CD4-positive, alpha-beta memory T cell (primary cell): Measurements from ENCODE around the gene FAF1. TPM values are rescaled to one million over a fixed set of nuclear protein-coding genes. Genes with fewer than 3 reads are reported as not detected.

ENCODE experiments used
- CTCF ChIA-PET: fragments of 350-600 bp; sonication (Branson Sonifier 250); formaldehyde crosslinking; loops from one replicate; lab custom pipeline; 2021; ENCODE audit warnings: inconsistent platforms; ENCODE audit not compliant: partially characterized antibody; lab: Charles Lee
- POLR2A ChIA-PET: fragments of 350-600 bp; sonication (Branson Sonifier 250); formaldehyde crosslinking; loops from one replicate; lab custom pipeline; 2021; ENCODE audit not compliant: partially characterized antibody; lab: Charles Lee
- DNase-seq, 5 donors: peaks; one replicate each; pipeline versions ENCODE4 v3.0.0 to v3.0.0-alpha.2; 2020 to 2022; ENCODE audit warnings: mixed read lengths in 1 of 5
- H3K27ac ChIP-seq: one replicate; pipeline ENCODE4 v1.7.0; 2013; ENCODE audit warnings: low read depth, low read length
- H3K27me3 ChIP-seq: 2 replicates; pipeline ENCODE4 v1.7.0; 2013; ENCODE audit warnings: mild to moderate bottlenecking, low read length, moderate library complexity; ENCODE audit not compliant: insufficient read depth
- H3K36me3 ChIP-seq: 2 replicates; pipeline ENCODE4 v1.7.0; 2013; ENCODE audit warnings: mild to moderate bottlenecking, low read length, moderate library complexity; ENCODE audit not compliant: insufficient read depth
- H3K4me1 ChIP-seq: 2 replicates; pipeline ENCODE4 v1.7.0; 2013; ENCODE audit warnings: mild to moderate bottlenecking, low read length, moderate library complexity; ENCODE audit not compliant: insufficient read depth
- H3K4me3 ChIP-seq, 2 donors: one replicate each; pipeline ENCODE4 v1.7.0; 2013; ENCODE audit warnings: low read length in 2 of 2, mild to moderate bottlenecking in 1 of 2
- H3K9me3 ChIP-seq, 2 donors: one replicate each; pipeline ENCODE4 v1.7.0; 2013; ENCODE audit warnings: low read length in 2 of 2, control low read depth in 1 of 2; ENCODE audit not compliant: control insufficient read depth in 1 of 2
- H3K27ac Mint-ChIP-seq, 7 donors: one replicate each; pipeline ENCODE4 v1.8.0; 2020 to 2021; ENCODE audit warnings: mixed read lengths in 7 of 7, mild to moderate bottlenecking in 6 of 7, inconsistent platforms in 3 of 7, moderate library complexity in 3 of 7
- H3K27me3 Mint-ChIP-seq, 2 donors: one replicate each; pipeline ENCODE4 v1.8.0; 2020 to 2021; ENCODE audit warnings: mixed read lengths in 2 of 2
- H3K36me3 Mint-ChIP-seq, 2 donors: one replicate each; pipeline ENCODE4 v1.8.0; 2020 to 2021; ENCODE audit warnings: mixed read lengths in 2 of 2, inconsistent platforms in 1 of 2, mild to moderate bottlenecking in 1 of 2
- H3K4me1 Mint-ChIP-seq, 4 donors: one replicate each; pipeline ENCODE4 v1.8.0; 2020 to 2021; ENCODE audit warnings: mixed read lengths in 4 of 4, mild to moderate bottlenecking in 1 of 4
- H3K4me3 Mint-ChIP-seq, 8 donors: one replicate each; pipeline ENCODE4 v1.8.0; 2020 to 2021; ENCODE audit warnings: mixed read lengths in 8 of 8, mild to moderate bottlenecking in 7 of 8, moderate library complexity in 6 of 8, inconsistent platforms in 3 of 8
- H3K9me3 Mint-ChIP-seq, 8 donors: one replicate each; pipeline ENCODE4 v1.8.0; 2020 to 2021; ENCODE audit warnings: mixed read lengths in 8 of 8, mild to moderate bottlenecking in 5 of 8, inconsistent platforms in 3 of 8, moderate library complexity in 1 of 8
- intact Hi-C: fragments of 100-400 bp; cut with micrococcal nuclease; formaldehyde crosslinking; loops from one replicate; pipeline ENCODE4 v1.15.1; 2023
- polyA plus RNA-seq, 2 donors: library from polyadenylated mRNA; unstranded; fragments of 300-500 nt; fragmentation: Illumina TruSeq; gene quantifications; one replicate each; pipeline ENCODE4 v1.2.3, GENCODE V29; 2021
- total RNA-seq, 2 experiments: library from RNA; stranded (reverse); gene quantifications; one replicate each; pipeline ENCODE4 v1.2.3, GENCODE V29; 2021

The FAF1 gene
- total and polyA plus RNA-seq, 4 experiments from 2014 or later = 36.0 to 60.2 (median 53.9) TPM

DNA sequence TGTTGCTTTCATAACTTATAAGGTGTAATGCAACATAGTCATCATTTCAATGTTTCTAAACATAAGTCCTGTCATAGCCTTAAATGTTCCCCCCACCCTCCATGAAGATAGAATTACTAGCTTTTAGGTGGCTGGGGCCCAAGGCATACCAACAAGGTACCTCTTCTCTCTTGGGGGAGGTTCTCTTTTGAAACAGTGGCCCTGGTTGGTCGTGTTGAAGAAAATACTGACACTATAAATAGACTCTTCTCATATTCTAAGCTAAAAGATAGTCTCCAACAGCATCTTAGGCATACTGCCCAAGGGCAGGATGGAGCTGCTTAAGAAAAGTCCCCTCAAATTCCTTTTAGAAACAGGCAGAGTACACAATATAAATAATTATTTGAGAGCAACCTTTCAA is 255.0 kb downstream of the FAF1 start:
- no peak overlapping the region for H3K27ac Mint-ChIP-seq
- no peaks in the 10 kb centered on the region for H3K27me3 ChIP-seq
- H3K36me3 Mint-ChIP-seq = peaks cover 0 to 15% of the 10 kb centered on the region in 2 donors
- H3K4me1 ChIP-seq = no peaks in the 10 kb centered on the region
- H3K4me3 Mint-ChIP-seq = no peak overlapping the region
- no peaks in the 10 kb centered on the region for H3K36me3 ChIP-seq
- DNase-seq = no peak
- H3K27ac ChIP-seq = no peak overlapping the region
- H3K4me1 Mint-ChIP-seq = peaks cover 0 to 7% (median 2%) of the 10 kb centered on the region in 4 donors
- H3K27me3 Mint-ChIP-seq = no peaks in the 10 kb centered on the region
- POLR2A ChIA-PET = no interaction called here
- H3K9me3 Mint-ChIP-seq = no peaks in the 10 kb centered on the region
- H3K9me3 ChIP-seq = no peaks in the 10 kb centered on the region
- no peak overlapping the region for H3K4me3 ChIP-seq
- CTCF ChIA-PET = interaction anchor here (1.0 to 2.4 kb wide), 4 partner anchors 8 to 486 kb away, joined by 4 to 9 read pairs (median 6); no protein-coding TSS in a partner anchor
- intact Hi-C loops = no loop called here

DNA sequence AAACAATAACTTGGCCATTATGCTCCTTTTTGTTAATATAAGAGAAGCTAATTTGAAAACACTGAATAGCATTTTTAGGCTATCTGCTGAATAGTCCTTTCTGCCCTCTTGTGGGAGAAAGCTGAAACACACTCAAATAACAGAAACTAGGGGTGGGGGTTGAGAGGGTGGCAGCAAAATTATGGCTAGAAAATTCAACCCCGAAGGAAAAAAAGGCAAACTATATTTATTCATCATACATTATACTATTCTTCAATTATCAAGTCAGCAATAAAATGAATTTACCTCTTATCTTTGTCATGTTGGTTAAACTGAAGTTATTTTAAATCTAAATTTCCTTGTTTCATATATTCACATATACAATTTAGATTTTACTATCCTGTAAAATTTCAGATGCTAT is 255.9 kb downstream of the FAF1 start:
- ChIA-PET CTCF (interaction anchor here (0.6 to 2.4 kb wide), 4 partner anchors 9 to 487 kb away, joined by 3 to 8 read pairs (median 4); no protein-coding TSS in a partner anchor), POLR2A (no interaction called here)
- H3K36me3 ChIP-seq = no peaks in the 10 kb centered on the region
- DNase-seq = peak in 4 of 5 donors; percentile 8 to 21 (median 14)
- no peak overlapping the region for H3K27ac ChIP-seq
- no peaks in the 10 kb centered on the region for H3K4me1 ChIP-seq
- Mint-ChIP-seq H3K27ac (no peak overlapping the region), H3K4me1 (peaks cover 0 to 7% (median 2%) of the 10 kb centered on the region in 4 donors), H3K9me3 (no peaks in the 10 kb centered on the region), H3K36me3 (peaks cover 0 to 15% of the 10 kb centered on the region in 2 donors), H3K4me3 (no peak overlapping the region), H3K27me3 (no peaks in the 10 kb centered on the region)
- H3K9me3 ChIP-seq = no peaks in the 10 kb centered on the region
- H3K27me3 ChIP-seq = no peaks in the 10 kb centered on the region
- intact Hi-C loops = loop anchor here (5.0 kb wide), 1 partner anchor 337 kb away; no protein-coding TSS in a partner anchor
- no peak overlapping the region for H3K4me3 ChIP-seq

- ChIA-PET POLR2A (no interaction called here), CTCF (interaction anchor here (0.8 kb wide), 1 partner anchor 336 kb away, joined by 3 read pairs; no protein-coding TSS in a partner anchor)
- H3K9me3 Mint-ChIP-seq = no peaks in the 10 kb centered on the region
- H3K27ac Mint-ChIP-seq = no peak overlapping the region
- Histone ChIP-seq H3K27me3 (no peaks in the 10 kb centered on the region), H3K27ac (no peak overlapping the region), H3K36me3 (no peaks in the 10 kb centered on the region), H3K9me3 (no peaks in the 10 kb centered on the region), H3K4me3 (no peak overlapping the region), H3K4me1 (no peaks in the 10 kb centered on the region)
- H3K4me3 Mint-ChIP-seq = no peak overlapping the region
- peaks cover 0 to 15% of the 10 kb centered on the region in 2 donors for H3K36me3 Mint-ChIP-seq
- no peak for DNase-seq
- H3K27me3 Mint-ChIP-seq = no peaks in the 10 kb centered on the region
- H3K4me1 Mint-ChIP-seq = peaks cover 0 to 6% (median under 1%) of the 10 kb centered on the region in 4 donors
- intact Hi-C loops = loop anchor here (5.0 kb wide), 1 partner anchor 336 kb away; no protein-coding TSS in a partner anchor
Observed at GRCh38 chr1:50703240-50703639, 256.8 kb downstream of the FAF1 start.

GRCh38 chr1:50702395-50702794 is 257.7 kb downstream of the FAF1 start:
- ChIA-PET CTCF (interaction anchor here (0.8 kb wide), 1 partner anchor 335 kb away, joined by 3 read pairs; no protein-coding TSS in a partner anchor), POLR2A (no interaction called here)
- no peaks in the 10 kb centered on the region for H3K9me3 Mint-ChIP-seq
- intact Hi-C loops = loop anchor here (5.0 kb wide), 1 partner anchor 335 kb away; no protein-coding TSS in a partner anchor
- H3K36me3 Mint-ChIP-seq = peaks cover 0 to 15% of the 10 kb centered on the region in 2 donors
- Histone ChIP-seq H3K4me1 (no peaks in the 10 kb centered on the region), H3K4me3 (no peak overlapping the region), H3K27ac (no peak overlapping the region), H3K36me3 (no peaks in the 10 kb centered on the region), H3K27me3 (no peaks in the 10 kb centered on the region), H3K9me3 (no peaks in the 10 kb centered on the region)
- no peak overlapping the region for H3K4me3 Mint-ChIP-seq
- no peak for DNase-seq
- no peaks in the 10 kb centered on the region for H3K27me3 Mint-ChIP-seq
- H3K27ac Mint-ChIP-seq = no peak overlapping the region
- H3K4me1 Mint-ChIP-seq = peaks cover 0 to 6% (median under 1%) of the 10 kb centered on the region in 4 donors

GRCh38 chr1:50701706-50702317 is 258.3 kb downstream of the FAF1 start:
- DNase-seq = no peak
- POLR2A ChIA-PET = no interaction called here
- CTCF ChIA-PET = no interaction called here
- H3K36me3 Mint-ChIP-seq = peaks cover 0 to 15% of the 10 kb centered on the region in 2 donors
- Histone ChIP-seq H3K27me3 (no peaks in the 10 kb centered on the region), H3K27ac (no peak overlapping the region), H3K9me3 (no peaks in the 10 kb centered on the region), H3K4me3 (no peak overlapping the region), H3K4me1 (no peaks in the 10 kb centered on the region), H3K36me3 (no peaks in the 10 kb centered on the region)
- H3K27me3 Mint-ChIP-seq = no peaks in the 10 kb centered on the region
- H3K27ac Mint-ChIP-seq = no peak overlapping the region
- peaks cover 0 to 6% (median under 1%) of the 10 kb centered on the region in 4 donors for H3K4me1 Mint-ChIP-seq
- no peaks in the 10 kb centered on the region for H3K9me3 Mint-ChIP-seq
- no peak overlapping the region for H3K4me3 Mint-ChIP-seq
- intact Hi-C loops = loop anchor here (5.0 kb wide), 1 partner anchor 335 kb away; no protein-coding TSS in a partner anchor

GRCh38 chr1:50700621-50701020 is 259.4 kb downstream of the FAF1 start:
- peaks cover 0 to 19% of the 10 kb centered on the region in 2 donors for H3K36me3 Mint-ChIP-seq
- Histone ChIP-seq H3K27me3 (no peaks in the 10 kb centered on the region), H3K4me1 (no peaks in the 10 kb centered on the region), H3K4me3 (no peak overlapping the region), H3K9me3 (no peaks in the 10 kb centered on the region), H3K36me3 (no peaks in the 10 kb centered on the region), H3K27ac (no peak overlapping the region)
- H3K27ac Mint-ChIP-seq = peak overlapping the region in 1 of 7 donors; percentile 50
- H3K4me3 Mint-ChIP-seq = no peak overlapping the region
- H3K4me1 Mint-ChIP-seq = peaks cover 0 to 4% (median 0%) of the 10 kb centered on the region in 4 donors
- CTCF ChIA-PET = no interaction called here
- intact Hi-C loops = loop anchor here (5.0 kb wide), 1 partner anchor 333 kb away; no protein-coding TSS in a partner anchor
- no peak for DNase-seq
- POLR2A ChIA-PET = no interaction called here
- H3K27me3 Mint-ChIP-seq = no peaks in the 10 kb centered on the region
- H3K9me3 Mint-ChIP-seq = no peaks in the 10 kb centered on the region

GRCh38 chr1:50700214-50700613 is 259.9 kb downstream of the FAF1 start:
- no peak overlapping the region for H3K4me3 Mint-ChIP-seq
- H3K36me3 Mint-ChIP-seq = peaks cover 0 to 19% of the 10 kb centered on the region in 2 donors
- H3K27me3 Mint-ChIP-seq = no peaks in the 10 kb centered on the region
- H3K27ac Mint-ChIP-seq = peak overlapping the region in 1 of 7 donors; percentile 50
- H3K9me3 ChIP-seq = no peaks in the 10 kb centered on the region
- DNase-seq = no peak
- H3K27me3 ChIP-seq = no peaks in the 10 kb centered on the region
- ChIA-PET CTCF (no interaction called here), POLR2A (no interaction called here)
- intact Hi-C loops = loop anchor here (5.0 kb wide), 1 partner anchor 333 kb away; no protein-coding TSS in a partner anchor
- no peaks in the 10 kb centered on the region for H3K36me3 ChIP-seq
- H3K4me1 Mint-ChIP-seq = peaks cover 0 to 4% (median 0%) of the 10 kb centered on the region in 4 donors
- H3K4me1 ChIP-seq = no peaks in the 10 kb centered on the region
- no peak overlapping the region for H3K4me3 ChIP-seq
- no peak overlapping the region for H3K27ac ChIP-seq
- no peaks in the 10 kb centered on the region for H3K9me3 Mint-ChIP-seq
